GM23338 (cell line): ENCODE results near the gene TRMT61A.
A peak's percentile ranks its signal among the peaks of the same experiment; 100 is the strongest.

Source experiments
- EZH2 ChIP-seq: fragments of 200-600 bp; sonication (generic); IDR thresholded peaks from one replicate; pipeline ENCODE4 v1.8.0; 2017; ENCODE audit warnings: antibody characterized with exemption, mild to moderate bottlenecking, low read depth; ENCODE audit not compliant: unreplicated experiment
- EZH2phosphoT487 ChIP-seq: fragments of 200-600 bp; sonication (generic); IDR thresholded peaks from one replicate; pipeline ENCODE4 v1.8.1; 2018; ENCODE audit warnings: antibody characterized with exemption; ENCODE audit not compliant: unreplicated experiment
- POLR2AphosphoS5 ChIP-seq: IDR thresholded peaks from 2 replicates; pipeline ENCODE4 v1.6.1; 2016; ENCODE audit warnings: antibody characterized with exemption, low read depth

GRCh38 chr14:103563226-103563620 lies 34.2 kb downstream of the TRMT61A start:
- TF ChIP-seq POLR2AphosphoS5 = 0 out of 2 replicates have a peak, but pooled peaks have one; percentile 7
- TF ChIP-seq EZH2phosphoT487 = no peak
- no peak for TF ChIP-seq EZH2
